H4 (cell line): ENCODE results near the gene BRINP2. TPM values are rescaled to one million over a fixed set of nuclear protein-coding genes. Genes with fewer than 3 reads are reported as not detected.

Source experiments
- DNase-seq: peaks from one replicate; pipeline ENCODE4 v3.0.0-alpha.2; 2015; ENCODE audit warnings: low spot score
- total RNA-seq: library from RNA; depleted of rRNA; stranded (reverse); fragments of >200 nt; shearing (Covaris generic); gene quantifications from 2 replicates; pipeline ENCODE4 v1.2.3, GENCODE V29; 2014

Gene BRINP2
- total RNA-seq, 1 experiment from 2014 or later, result 0.21 TPM

- no peak for DNase-seq
Measured at GRCh38 chr1:177223359-177223758, 52.6 kb downstream of the BRINP2 start.

GRCh38 chr1:177227978-177228692 lies 57.4 kb downstream of the BRINP2 start:
- no peak for DNase-seq

GRCh38 chr1:177228693-177229065 lies 57.9 kb downstream of the BRINP2 start:
- DNase-seq, result peak; percentile 18

- no peak for DNase-seq
Measured at GRCh38 chr1:177229781-177230180, 59.0 kb downstream of the BRINP2 start.

GRCh38 chr1:177230228-177231016 lies 59.7 kb downstream of the BRINP2 start:
- DNase-seq, result no peak

GRCh38 chr1:177235350-177235749 lies 64.6 kb downstream of the BRINP2 start:
- DNase-seq, result no peak

- DNase-seq, result no peak
Measured at GRCh38 chr1:177236962-177237361, 66.2 kb downstream of the BRINP2 start.

GRCh38 chr1:177238967-177239366 lies 68.2 kb downstream of the BRINP2 start:
- no peak for DNase-seq

GRCh38 chr1:177239792-177240191 lies 69.0 kb downstream of the BRINP2 start:
- no peak for DNase-seq

- DNase-seq, result no peak
Measured at GRCh38 chr1:177243773-177244172, 73.0 kb downstream of the BRINP2 start.

GRCh38 chr1:177246710-177247580 lies 76.2 kb downstream of the BRINP2 start:
- no peak for DNase-seq

GRCh38 chr1:177247623-177248176 lies 76.9 kb downstream of the BRINP2 start:
- no peak for DNase-seq

- DNase-seq, result no peak
Measured at GRCh38 chr1:177248258-177248657, 77.5 kb downstream of the BRINP2 start.

- no peak for DNase-seq
Measured at GRCh38 chr1:177249231-177249630, 78.5 kb downstream of the BRINP2 start.

GRCh38 chr1:177252877-177253276 lies 82.1 kb downstream of the BRINP2 start:
- no peak for DNase-seq

- peak; percentile 79 for DNase-seq
Measured at GRCh38 chr1:177255411-177255810, 84.7 kb downstream of the BRINP2 start.

GRCh38 chr1:177256153-177257075 lies 85.7 kb downstream of the BRINP2 start:
- peak; percentile 98 for DNase-seq

GRCh38 chr1:177257128-177257527 lies 86.4 kb downstream of the BRINP2 start:
- DNase-seq, result no peak

- no peak for DNase-seq
Measured at GRCh38 chr1:177257576-177257975, 86.8 kb downstream of the BRINP2 start.

- DNase-seq, result no peak
Measured at GRCh38 chr1:177270863-177271262, 100.1 kb downstream of the BRINP2 start.

- no peak for DNase-seq
Measured at GRCh38 chr1:177273141-177273540, 102.4 kb downstream of the BRINP2 start.
